HG02610 (cell line): ENCODE results near the gene NEIL3.

Source experiments
- ATAC-seq: cut with Tn5 transposase; IDR thresholded peaks from one replicate; pipeline ENCODE4 v1.9.1; 2021; ENCODE audit warnings: mild to moderate bottlenecking, moderate library complexity; ENCODE audit not compliant: unreplicated experiment

Gene NEIL3

DNA sequence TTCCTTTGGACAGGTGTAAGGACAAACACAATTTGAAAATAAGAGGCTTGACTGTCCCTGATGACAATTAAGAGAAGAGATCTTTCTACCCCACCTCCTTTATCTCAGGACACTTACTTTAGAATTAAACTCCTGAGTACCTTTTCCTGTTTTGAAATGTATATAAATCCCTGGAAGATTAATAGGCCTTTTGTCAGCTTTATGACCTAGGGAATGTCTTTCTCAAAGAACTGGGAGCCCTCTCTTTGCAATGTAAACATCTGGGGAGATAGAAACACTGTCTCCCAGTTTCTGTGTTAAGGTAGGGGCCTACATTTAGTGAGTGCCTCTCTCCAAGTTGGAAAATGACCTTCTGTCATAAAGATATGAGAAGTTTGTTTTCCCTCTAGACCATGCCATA lies 100.9 kb downstream of the NEIL3 start:
- no peak for ATAC-seq

GRCh38 chr4:177411996-177412395 lies 102.3 kb downstream of the NEIL3 start:
- ATAC-seq: no peak
